Loucy (cell line): ENCODE results near the gene FAM117B.

ENCODE experiments used
- H2AFZ ChIP-seq: fragments of 200-600 bp; sonication (generic); 2 replicates; pipeline ENCODE4 v1.6.0; 2016; ENCODE audit warnings: antibody characterized with exemption, mild to moderate bottlenecking, low read length, moderate library complexity
- H3F3A ChIP-seq: fragments of 200-600 bp; 2 replicates; pipeline ENCODE4 v1.6.0; 2016; ENCODE audit warnings: antibody characterized with exemption, low read depth, mild to moderate bottlenecking
- H3K27me3 ChIP-seq: fragments of 200-600 bp; sonication (generic); 2 replicates; pipeline ENCODE4 v1.6.1; 2014; ENCODE audit warnings: low read length, mild to moderate bottlenecking; ENCODE audit not compliant: insufficient read depth, poor library complexity, severe bottlenecking
- H3K36me3 ChIP-seq: fragments of 200-600 bp; sonication (generic); 2 replicates; pipeline ENCODE4 v1.6.1; 2016; ENCODE audit warnings: low read length; ENCODE audit not compliant: insufficient read depth
- H3K4me1 ChIP-seq: fragments of 200-600 bp; sonication (generic); 2 replicates; pipeline ENCODE4 v1.5.1; 2014; ENCODE audit warnings: low read length, mild to moderate bottlenecking; ENCODE audit not compliant: insufficient read depth, poor library complexity, severe bottlenecking
- H3K4me2 ChIP-seq: fragments of 200-600 bp; sonication (generic); 2 replicates; pipeline ENCODE4 v1.6.0; 2014; ENCODE audit warnings: antibody characterized with exemption, low read length, low read depth, mild to moderate bottlenecking; ENCODE audit not compliant: poor library complexity, severe bottlenecking
- H3K4me3 ChIP-seq: fragments of 200-600 bp; sonication (generic); 2 replicates; pipeline ENCODE4 v1.5.1; 2014; ENCODE audit warnings: low read length, mild to moderate bottlenecking, mixed read lengths; ENCODE audit not compliant: poor library complexity, severe bottlenecking
- H3K79me2 ChIP-seq: fragments of 200-600 bp; sonication (generic); 2 replicates; pipeline ENCODE4 v1.6.1; 2014; ENCODE audit warnings: low read length; ENCODE audit not compliant: insufficient read depth
- H3K9ac ChIP-seq: fragments of 200-600 bp; sonication (generic); 2 replicates; pipeline ENCODE4 v1.6.0; 2014; ENCODE audit warnings: mild to moderate bottlenecking, low read depth, low read length, moderate library complexity; ENCODE audit not compliant: poor library complexity, severe bottlenecking
- H3K9me2 ChIP-seq: fragments of 200-600 bp; sonication (generic); replicated peaks from 2 replicates; pipeline ENCODE4 v1.6.1; 2016; ENCODE audit warnings: low read depth, low read length, mixed read lengths
- H3K9me3 ChIP-seq: fragments of 200-600 bp; sonication (generic); 2 replicates; pipeline ENCODE4 v1.6.1; 2014; ENCODE audit warnings: mild to moderate bottlenecking, antibody characterized with exemption, low read length, low read depth; ENCODE audit not compliant: insufficient read depth
- H4K20me1 ChIP-seq: fragments of 200-600 bp; sonication (generic); 2 replicates; pipeline ENCODE4 v1.6.0; 2014; ENCODE audit warnings: antibody characterized with exemption, low read length, mild to moderate bottlenecking; ENCODE audit not compliant: insufficient read depth, poor library complexity, severe bottlenecking
- EZH2phosphoT487 ChIP-seq: fragments of 200-600 bp; IDR thresholded peaks from 2 replicates; pipeline ENCODE4 v1.6.1; 2018; ENCODE audit warnings: antibody characterized with exemption, mild to moderate bottlenecking, moderate library complexity, borderline replicate concordance
- TF ChIP-seq, protein P1 (sequence below): fragments of 200-600 bp; sonication (generic); conservative IDR thresholded peaks from 2 replicates; pipeline ENCODE4 v1.5.1; 2014; ENCODE audit warnings: mild to moderate bottlenecking, antibody characterized with exemption, low read length

FAM117B gene

GRCh38 chr2:202720226-202720625, 85.5 kb downstream of the FAM117B start:
- H3K9ac ChIP-seq = no peak overlapping the region
- H3F3A ChIP-seq = no peaks in the 10 kb centered on the region
- no peaks in the 10 kb centered on the region; the same call in 1 of the 2 replicates for H3K36me3 ChIP-seq
- no peak for TF ChIP-seq EZH2phosphoT487
- TF ChIP-seq, protein P1, sequence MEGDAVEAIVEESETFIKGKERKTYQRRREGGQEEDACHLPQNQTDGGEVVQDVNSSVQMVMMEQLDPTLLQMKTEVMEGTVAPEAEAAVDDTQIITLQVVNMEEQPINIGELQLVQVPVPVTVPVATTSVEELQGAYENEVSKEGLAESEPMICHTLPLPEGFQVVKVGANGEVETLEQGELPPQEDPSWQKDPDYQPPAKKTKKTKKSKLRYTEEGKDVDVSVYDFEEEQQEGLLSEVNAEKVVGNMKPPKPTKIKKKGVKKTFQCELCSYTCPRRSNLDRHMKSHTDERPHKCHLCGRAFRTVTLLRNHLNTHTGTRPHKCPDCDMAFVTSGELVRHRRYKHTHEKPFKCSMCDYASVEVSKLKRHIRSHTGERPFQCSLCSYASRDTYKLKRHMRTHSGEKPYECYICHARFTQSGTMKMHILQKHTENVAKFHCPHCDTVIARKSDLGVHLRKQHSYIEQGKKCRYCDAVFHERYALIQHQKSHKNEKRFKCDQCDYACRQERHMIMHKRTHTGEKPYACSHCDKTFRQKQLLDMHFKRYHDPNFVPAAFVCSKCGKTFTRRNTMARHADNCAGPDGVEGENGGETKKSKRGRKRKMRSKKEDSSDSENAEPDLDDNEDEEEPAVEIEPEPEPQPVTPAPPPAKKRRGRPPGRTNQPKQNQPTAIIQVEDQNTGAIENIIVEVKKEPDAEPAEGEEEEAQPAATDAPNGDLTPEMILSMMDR = no peak
- H2AFZ ChIP-seq = no peak overlapping the region
- no peak overlapping the region for H3K4me2 ChIP-seq
- peaks cover 5% of the 10 kb centered on the region for H4K20me1 ChIP-seq
- H3K4me3 ChIP-seq = no peak overlapping the region
- no peaks in the 10 kb centered on the region for H3K27me3 ChIP-seq
- peaks cover 6% of the 10 kb centered on the region for H3K4me1 ChIP-seq
- peaks cover 51% of the 10 kb centered on the region; the same call in 1 of the 2 replicates for H3K79me2 ChIP-seq
- H3K9me3 ChIP-seq = no peaks in the 10 kb centered on the region
- no peaks in the 10 kb centered on the region for H3K9me2 ChIP-seq

GRCh38 chr2:202721621-202722020, 86.9 kb downstream of the FAM117B start:
- TF ChIP-seq EZH2phosphoT487 = no peak
- TF ChIP-seq, protein P1 = no peak
- H3K4me3 ChIP-seq = no peak overlapping the region
- peaks cover 14% of the 10 kb centered on the region; the same call in 1 of the 2 replicates for H3K36me3 ChIP-seq
- no peaks in the 10 kb centered on the region for H3F3A ChIP-seq
- H3K4me2 ChIP-seq = no peak overlapping the region
- peaks cover 6% of the 10 kb centered on the region for H3K4me1 ChIP-seq
- no peaks in the 10 kb centered on the region for H3K27me3 ChIP-seq
- peaks cover 5% of the 10 kb centered on the region for H4K20me1 ChIP-seq
- no peaks in the 10 kb centered on the region for H3K9me3 ChIP-seq
- no peak overlapping the region for H2AFZ ChIP-seq
- H3K9ac ChIP-seq = no peak overlapping the region
- H3K79me2 ChIP-seq = peaks cover 45% of the 10 kb centered on the region; the same call in 1 of the 2 replicates
- no peaks in the 10 kb centered on the region for H3K9me2 ChIP-seq

DNA sequence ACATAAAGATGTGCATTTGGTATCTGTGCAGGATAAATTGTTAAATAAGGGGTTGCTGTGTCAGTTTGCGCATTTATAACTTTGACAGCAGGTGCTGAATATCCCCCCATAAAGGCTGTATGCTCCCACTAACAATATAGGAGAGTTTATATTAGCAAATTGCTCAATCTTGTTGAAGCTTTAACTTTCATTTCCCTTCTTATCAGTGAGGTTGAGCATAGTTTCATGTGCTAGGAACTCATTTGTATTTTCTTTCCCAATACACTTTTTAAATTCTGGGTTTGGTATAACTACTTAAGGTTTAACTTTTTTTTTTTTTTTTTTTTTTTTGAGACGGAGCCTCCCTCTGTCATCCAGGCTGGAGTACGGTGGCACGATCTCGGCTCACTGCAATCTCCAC, 89.0 kb downstream of the FAM117B start:
- Histone ChIP-seq H3K4me2 (no peak overlapping the region), H3K9ac (no peak overlapping the region), H2AFZ (no peak overlapping the region), H4K20me1 (peaks cover 5% of the 10 kb centered on the region), H3K4me3 (no peak overlapping the region), H3F3A (no peaks in the 10 kb centered on the region), H3K9me2 (no peaks in the 10 kb centered on the region), H3K36me3 (peaks cover 18% of the 10 kb centered on the region; the same call in 1 of the 2 replicates), H3K9me3 (no peaks in the 10 kb centered on the region), H3K4me1 (no peaks in the 10 kb centered on the region), H3K79me2 (peaks cover 27% of the 10 kb centered on the region; the same call in 1 of the 2 replicates), H3K27me3 (no peaks in the 10 kb centered on the region)
- no peak for TF ChIP-seq EZH2phosphoT487
- TF ChIP-seq, protein P1 = no peak
